GM21381 (cell line): ENCODE data around the gene MRPL55.

Experiments
- ATAC-seq: cut with Tn5 transposase; IDR thresholded peaks from one replicate; pipeline ENCODE4 v1.9.1; 2021; ENCODE audit warnings: mild to moderate bottlenecking, moderate library complexity; ENCODE audit not compliant: unreplicated experiment

The MRPL55 gene

GRCh38 chr1:228088586-228089498 lies 20.3 kb downstream of the MRPL55 start:
- ATAC-seq = no peak

GRCh38 chr1:228087771-228088251 lies 21.3 kb downstream of the MRPL55 start:
- no peak for ATAC-seq

GRCh38 chr1:228085287-228085951 lies 23.7 kb downstream of the MRPL55 start:
- ATAC-seq = no peak

GRCh38 chr1:228084797-228085196 lies 24.3 kb downstream of the MRPL55 start:
- no peak for ATAC-seq

- ATAC-seq = no peak
These were observed 24.8 kb downstream of the MRPL55 start for GRCh38 chr1:228084325-228084724.

- no peak for ATAC-seq
These were observed 25.2 kb downstream of the MRPL55 start for GRCh38 chr1:228083871-228084278.

- peak; percentile 19 for ATAC-seq
These were observed 25.9 kb downstream of the MRPL55 start for GRCh38 chr1:228082918-228083870.

- ATAC-seq = peak; percentile 79
These were observed 26.7 kb downstream of the MRPL55 start, which contains the start of gene ARF1 for GRCh38 chr1:228082214-228082917. TSS of gene ARF1 (plus strand) at chr1:228082708. CDS start at chr1:228097115, 14,407 bp downstream.

- ATAC-seq = no peak
These were observed 27.4 kb downstream of the MRPL55 start for GRCh38 chr1:228081578-228082213.

GRCh38 chr1:228081144-228081543 lies 28.0 kb downstream of the MRPL55 start:
- ATAC-seq = no peak

GRCh38 chr1:228079601-228080263 lies 29.4 kb downstream of the MRPL55 start:
- ATAC-seq = no peak

GRCh38 chr1:228079013-228079412 lies 30.1 kb downstream of the MRPL55 start:
- no peak for ATAC-seq

- ATAC-seq = no peak
These were observed 31.4 kb downstream of the MRPL55 start for GRCh38 chr1:228077565-228078330.

- no peak for ATAC-seq
These were observed 32.2 kb downstream of the MRPL55 start for GRCh38 chr1:228076796-228077430.

GRCh38 chr1:228075801-228076271 lies 33.3 kb downstream of the MRPL55 start:
- no peak for ATAC-seq

GRCh38 chr1:228074954-228075730 lies 34.0 kb downstream of the MRPL55 start:
- ATAC-seq = no peak
